Epidermal melanocyte (primary cell): Measurements from ENCODE around the gene KCNC4.

Experiments used
- DNase-seq: peaks from one replicate; pipeline ENCODE4 v3.0.0; 2011; ENCODE audit warnings: low spot score; ENCODE audit not compliant: insufficient read length

Gene KCNC4

GRCh38 chr1:110211496-110212168 is 1.5 kb downstream of the KCNC4 start:
- no peak for DNase-seq

GRCh38 chr1:110212169-110213142 is 2.3 kb downstream of the KCNC4 start:
- DNase-seq, result no peak

- no peak for DNase-seq
Measured at GRCh38 chr1:110213143-110213540, 3.0 kb downstream of the KCNC4 start.

GRCh38 chr1:110214454-110215404 is 4.6 kb downstream of the KCNC4 start:
- DNase-seq, result no peak

GRCh38 chr1:110215621-110216515 is 5.8 kb downstream of the KCNC4 start:
- DNase-seq, result no peak

GRCh38 chr1:110216844-110217444 is 6.8 kb downstream of the KCNC4 start:
- DNase-seq, result no peak

GRCh38 chr1:110218137-110218536 is 8.0 kb downstream of the KCNC4 start:
- no peak for DNase-seq

- DNase-seq, result no peak
Measured at GRCh38 chr1:110218739-110219138, 8.6 kb downstream of the KCNC4 start.

- DNase-seq, result no peak
Measured at GRCh38 chr1:110220324-110220723, 10.2 kb downstream of the KCNC4 start.

GRCh38 chr1:110221119-110221518 is 11.0 kb downstream of the KCNC4 start:
- DNase-seq, result no peak

- DNase-seq, result no peak
Measured at GRCh38 chr1:110223127-110223526, 13.0 kb downstream of the KCNC4 start.

GRCh38 chr1:110223581-110223980 is 13.5 kb downstream of the KCNC4 start:
- no peak for DNase-seq

GRCh38 chr1:110224240-110224995 is 14.3 kb downstream of the KCNC4 start:
- DNase-seq, result no peak

- DNase-seq, result no peak
Measured at GRCh38 chr1:110225212-110225611, 15.1 kb downstream of the KCNC4 start.

- no peak for DNase-seq
Measured at GRCh38 chr1:110225756-110226404, 15.8 kb downstream of the KCNC4 start.

GRCh38 chr1:110227774-110228173 is 17.7 kb downstream of the KCNC4 start:
- DNase-seq, result no peak

- DNase-seq, result no peak
Measured at GRCh38 chr1:110228381-110228780, 18.3 kb downstream of the KCNC4 start.

- DNase-seq, result no peak
Measured at GRCh38 chr1:110228869-110229268, 18.8 kb downstream of the KCNC4 start.
